Cerebellar cortex (tissue), 1 donor: Measurements from ENCODE around the gene CAPN15.

Experiments
- DNase-seq: peaks from one replicate; pipeline ENCODE4 v3.0.0-alpha.2; 2015; ENCODE audit warnings: low spot score

Gene CAPN15

DNA sequence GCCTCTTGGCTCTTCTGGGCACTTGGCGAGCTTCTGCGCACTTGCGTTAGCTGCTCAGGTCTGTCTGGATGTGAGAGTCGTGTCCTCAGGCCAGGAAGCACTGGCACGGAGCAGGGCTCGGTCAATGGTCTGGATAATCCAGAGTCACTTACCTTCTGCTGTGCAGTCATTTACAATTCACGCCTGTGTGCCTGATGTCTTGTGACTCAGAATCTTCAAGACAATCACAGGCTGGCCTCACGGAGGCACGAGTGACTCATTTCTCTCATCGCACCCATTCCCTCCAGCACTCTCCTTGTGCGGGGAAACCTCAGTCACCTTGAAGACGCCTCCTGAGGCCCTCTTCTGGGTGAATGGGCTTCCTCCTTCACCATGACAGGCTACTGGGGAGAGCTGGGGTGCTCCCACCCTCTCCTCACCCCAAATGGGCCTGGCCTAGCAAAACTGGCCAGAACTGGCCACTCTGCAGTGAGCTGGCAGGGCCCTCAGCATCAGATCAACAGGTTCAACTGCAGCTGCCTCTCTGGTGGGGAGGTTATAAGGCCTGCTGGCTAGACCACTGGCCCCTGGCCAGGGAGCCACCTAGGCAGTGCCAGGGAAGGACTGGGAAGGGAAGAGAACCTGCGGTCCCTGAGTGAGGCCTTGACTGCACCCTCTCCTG, 1.9 kb upstream of the CAPN15 start:
- peak; percentile 42 for DNase-seq

DNA sequence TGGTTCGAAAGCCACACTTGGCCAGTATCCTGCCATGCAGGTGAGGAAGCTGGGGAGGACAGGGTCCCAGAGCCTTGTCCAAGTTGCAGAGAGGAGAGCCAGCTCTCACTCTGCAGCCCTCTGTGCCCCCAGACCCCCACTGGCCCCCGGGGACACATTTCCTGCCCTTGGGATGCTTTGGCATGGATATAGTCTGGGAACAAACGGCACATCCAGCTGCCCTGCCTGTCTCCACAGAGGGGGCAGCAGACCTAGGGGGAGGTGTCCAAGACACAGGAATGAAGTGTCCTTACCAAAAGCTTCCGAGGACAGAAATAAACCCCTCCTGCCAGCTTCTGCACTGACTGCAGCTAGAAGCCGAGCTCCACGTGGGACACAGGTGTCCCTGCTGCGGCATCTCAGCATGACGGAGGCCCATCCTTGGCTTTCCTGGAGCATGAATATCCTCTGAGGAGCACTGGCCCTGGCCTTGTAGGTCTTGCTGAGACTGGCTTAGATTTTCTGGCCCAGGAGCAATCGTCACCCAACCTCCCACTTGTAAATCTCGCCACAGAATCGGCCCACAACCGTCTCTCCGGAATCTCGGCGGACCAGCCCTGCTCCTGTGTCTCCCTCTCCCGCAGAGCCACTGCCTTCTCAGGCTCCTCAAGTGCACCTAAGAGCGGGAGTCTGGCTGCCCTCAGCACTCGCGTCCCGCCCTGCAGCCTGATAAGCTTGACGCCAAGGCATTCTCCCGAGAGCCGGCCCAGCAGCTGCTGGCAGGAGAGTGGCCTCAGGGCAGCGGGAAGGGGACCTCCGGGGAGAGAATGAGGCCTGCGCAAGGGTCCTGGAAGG, 1.1 kb upstream of the CAPN15 start:
- peak; percentile 38 for DNase-seq

DNA sequence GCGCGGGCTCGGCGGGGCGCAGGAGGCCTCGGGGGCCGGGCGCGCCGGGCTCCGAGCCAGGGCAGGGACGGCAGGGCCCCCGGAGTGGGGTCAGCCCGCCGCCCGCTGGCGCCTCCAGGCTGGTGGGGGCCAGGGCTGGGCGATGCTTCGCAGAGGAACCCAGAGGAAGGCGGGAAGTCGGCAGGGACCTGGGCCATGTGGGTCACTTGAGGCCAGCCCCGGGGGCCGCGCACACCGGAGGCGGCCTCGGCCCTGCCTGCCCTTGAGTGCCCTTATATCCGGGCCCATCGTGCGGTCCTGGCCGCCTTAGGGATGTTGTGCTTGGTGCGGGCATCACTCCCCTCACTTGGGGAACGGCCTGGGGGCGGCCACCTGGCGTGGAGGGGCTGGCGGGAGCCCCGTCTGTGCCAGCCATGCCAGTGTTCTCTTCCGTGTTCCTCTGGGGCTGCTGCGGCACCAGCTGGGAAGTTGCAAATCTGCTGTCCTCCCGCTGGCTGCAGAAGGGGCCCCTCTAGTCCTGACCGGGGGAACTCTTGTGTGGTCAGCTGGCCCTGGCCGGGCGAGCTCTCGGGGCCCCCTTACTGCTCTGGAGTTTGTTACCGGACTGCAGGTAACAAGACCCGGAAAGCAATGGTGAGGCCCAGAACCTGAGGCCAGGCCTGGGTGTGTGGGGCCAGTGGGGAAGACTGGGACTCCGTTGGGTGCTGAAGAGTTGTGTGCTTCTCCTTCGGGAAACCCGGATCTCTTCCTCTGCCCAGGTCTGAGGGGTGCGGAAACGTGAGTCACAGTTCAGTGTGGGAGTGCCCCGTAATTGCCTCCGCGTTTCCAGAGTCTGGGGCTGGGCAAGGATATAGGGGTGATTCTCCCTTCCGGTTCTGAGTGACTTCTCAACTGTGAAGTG, 849 bp downstream of the CAPN15 start:
- DNase-seq: no peak

- DNase-seq: no peak
Measured at GRCh38 chr16:529012-529575, 1.6 kb downstream of the CAPN15 start.

GRCh38 chr16:530111-530817, 2.8 kb downstream of the CAPN15 start:
- DNase-seq: no peak

DNA sequence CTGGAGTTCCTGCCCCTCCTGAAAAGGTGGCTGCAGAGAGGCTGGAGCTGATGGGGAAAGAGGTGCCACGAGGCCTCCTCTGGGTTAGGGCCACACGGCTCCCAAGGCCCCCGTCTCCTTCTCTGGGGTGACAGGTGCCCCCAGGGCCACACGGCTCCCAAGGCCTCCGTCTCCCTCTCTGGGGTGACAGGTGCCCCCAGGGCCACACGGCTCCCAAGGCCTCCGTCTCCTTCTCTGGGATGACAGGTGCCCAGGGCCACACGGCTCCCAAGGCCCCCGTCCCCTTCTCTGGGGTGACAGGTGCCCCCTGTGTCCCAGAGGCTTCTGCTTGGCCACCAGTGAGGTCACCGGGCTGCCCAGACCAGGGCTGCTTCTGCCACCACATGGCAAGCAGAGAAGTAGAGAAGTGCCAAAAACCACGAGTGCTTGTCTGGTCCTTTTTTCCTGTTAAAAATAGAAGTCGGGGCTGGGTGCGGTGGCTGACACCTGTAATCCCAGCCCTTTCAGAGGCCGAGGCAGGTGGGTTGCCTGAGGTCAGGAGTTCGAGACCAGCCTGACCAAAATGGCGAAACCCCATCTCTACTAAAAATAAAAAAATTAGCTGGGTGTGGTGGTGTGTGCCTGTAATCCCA, 4.1 kb downstream of the CAPN15 start:
- DNase-seq: peak; percentile 43

GRCh38 chr16:533391-534123, 6.0 kb downstream of the CAPN15 start:
- peak; percentile 59 for DNase-seq

- no peak for DNase-seq
Measured at GRCh38 chr16:534135-534534, 6.6 kb downstream of the CAPN15 start.

GRCh38 chr16:534856-535445, 7.4 kb downstream of the CAPN15 start:
- peak; percentile 50 for DNase-seq

DNA sequence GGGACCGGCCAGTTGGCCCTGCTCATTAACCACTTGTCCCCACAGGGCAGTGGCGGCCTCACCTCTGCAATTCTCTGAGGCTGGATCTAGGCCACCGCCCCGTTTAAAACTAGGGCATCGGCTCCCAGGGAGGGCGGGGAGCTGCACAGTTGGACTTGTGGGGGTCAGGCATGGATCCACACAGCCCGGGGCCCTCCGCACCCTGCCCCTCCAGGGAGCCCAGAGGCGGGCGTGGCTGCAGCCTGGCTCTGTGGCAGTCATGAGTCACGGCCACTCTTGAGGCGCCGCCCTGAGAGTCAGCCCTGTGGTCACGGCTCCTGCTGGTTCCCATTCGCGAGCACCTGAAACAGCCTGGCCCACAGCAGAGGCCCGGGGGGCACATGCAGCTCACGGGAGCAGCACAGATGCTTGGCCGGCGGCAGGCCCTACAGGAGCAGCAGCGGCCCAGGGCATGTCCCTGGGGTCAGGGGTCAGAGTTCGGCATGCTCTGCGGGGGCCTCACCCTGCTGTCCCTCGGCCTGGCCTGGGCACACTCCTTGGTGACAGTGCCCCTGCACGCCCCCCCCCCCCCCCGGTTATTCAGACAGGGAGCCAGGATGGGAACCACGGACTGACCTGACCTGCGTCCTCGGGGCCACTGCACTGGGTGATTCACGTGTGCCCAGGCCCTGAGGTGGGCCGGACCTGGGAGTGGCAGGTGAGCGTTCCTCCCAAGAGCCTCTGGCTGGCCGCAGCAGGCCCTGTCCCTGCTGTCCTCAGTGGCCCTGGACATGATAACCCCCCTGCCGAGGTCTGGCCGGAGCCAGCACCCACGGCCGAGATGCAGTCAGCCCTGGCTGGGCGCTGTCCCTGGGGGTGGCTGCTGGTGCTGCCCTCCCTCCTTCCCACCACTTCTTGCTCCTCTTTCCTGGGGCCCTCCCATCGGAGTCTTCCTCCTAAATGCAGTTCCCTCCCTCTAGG, 8.2 kb downstream of the CAPN15 start:
- no peak for DNase-seq

GRCh38 chr16:536746-537145, 9.2 kb downstream of the CAPN15 start:
- DNase-seq: no peak

DNA sequence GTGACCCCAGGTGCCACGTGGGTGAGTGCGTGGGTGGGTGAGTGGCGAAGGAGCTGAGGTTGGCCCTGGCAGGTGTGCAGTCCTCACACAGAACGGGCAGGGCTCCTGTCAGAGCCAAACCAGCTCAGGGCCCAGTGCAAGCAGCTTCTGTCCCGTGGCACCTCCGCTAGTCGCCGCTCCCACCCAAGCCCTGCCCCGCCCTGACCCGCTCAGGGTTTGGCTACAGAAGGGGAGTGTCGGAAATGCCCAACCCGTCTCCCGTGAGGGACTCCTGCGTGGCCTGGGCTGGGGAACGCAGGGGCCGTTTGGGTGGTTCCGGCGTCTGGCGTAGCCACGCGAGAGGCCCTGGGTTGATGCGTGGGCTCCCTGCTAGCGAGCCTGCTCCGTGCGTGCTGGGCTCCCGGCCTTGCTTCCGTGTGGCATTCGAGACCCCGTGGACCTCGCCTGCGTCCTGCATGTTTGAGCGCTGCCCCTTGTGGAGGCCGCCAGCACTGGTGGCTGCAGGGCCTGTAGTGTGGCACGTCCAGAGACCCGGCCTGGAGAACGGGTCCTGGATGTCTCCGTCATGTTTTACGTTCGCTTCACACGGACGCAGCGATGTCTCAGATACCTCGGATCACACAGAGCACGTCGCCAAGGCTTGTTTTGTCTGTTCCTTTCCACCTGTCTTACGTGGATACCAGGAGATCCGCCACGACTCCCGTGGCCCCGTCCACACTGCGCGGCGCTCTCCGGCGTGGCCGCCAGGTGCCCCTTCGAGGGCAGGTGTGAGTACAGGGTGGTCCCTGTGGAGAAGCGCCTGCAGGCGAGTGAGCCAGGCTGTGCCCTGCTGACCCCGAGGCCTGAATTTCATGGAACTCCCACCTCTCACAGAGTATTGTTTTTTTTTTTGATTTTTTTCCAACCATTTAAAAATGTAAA, 10.2 kb downstream of the CAPN15 start:
- no peak for DNase-seq

- DNase-seq: no peak
Measured at GRCh38 chr16:539901-540530, 12.5 kb downstream of the CAPN15 start.

DNA sequence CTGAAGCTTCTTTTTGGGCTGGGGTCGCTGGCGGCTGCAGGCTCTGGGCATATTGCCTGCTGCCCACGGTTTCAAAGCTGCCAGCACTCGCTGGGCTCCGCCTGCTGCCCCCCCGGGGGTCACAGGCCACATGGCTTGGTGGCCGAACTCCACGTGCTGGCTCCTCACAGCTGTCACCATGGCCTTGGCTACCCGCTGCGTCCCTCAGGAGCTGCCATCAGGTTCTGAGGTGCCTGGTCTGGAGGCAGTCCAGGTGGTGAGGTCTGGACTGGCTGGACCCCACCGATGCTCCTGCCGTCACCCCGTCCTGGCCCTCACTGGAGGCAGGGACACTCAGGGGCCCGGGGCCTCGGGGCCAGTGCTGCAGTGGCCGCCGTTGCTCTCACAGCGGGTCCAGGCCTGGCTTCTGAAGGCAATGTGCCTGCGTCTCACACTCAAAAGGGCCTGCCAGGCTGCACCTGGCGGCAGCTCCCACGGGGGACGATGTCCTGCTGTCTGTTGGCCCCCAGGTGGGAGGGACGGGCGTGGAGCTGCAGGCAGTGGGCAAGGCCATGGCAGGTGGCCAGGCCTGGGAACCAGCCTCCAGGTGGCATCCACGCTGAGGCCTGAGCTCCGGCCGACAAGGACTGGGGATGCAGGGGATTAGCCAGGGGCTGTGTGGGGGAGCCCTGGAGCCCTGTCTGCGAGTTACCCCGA, 13.3 kb downstream of the CAPN15 start:
- peak; percentile 41 for DNase-seq

DNA sequence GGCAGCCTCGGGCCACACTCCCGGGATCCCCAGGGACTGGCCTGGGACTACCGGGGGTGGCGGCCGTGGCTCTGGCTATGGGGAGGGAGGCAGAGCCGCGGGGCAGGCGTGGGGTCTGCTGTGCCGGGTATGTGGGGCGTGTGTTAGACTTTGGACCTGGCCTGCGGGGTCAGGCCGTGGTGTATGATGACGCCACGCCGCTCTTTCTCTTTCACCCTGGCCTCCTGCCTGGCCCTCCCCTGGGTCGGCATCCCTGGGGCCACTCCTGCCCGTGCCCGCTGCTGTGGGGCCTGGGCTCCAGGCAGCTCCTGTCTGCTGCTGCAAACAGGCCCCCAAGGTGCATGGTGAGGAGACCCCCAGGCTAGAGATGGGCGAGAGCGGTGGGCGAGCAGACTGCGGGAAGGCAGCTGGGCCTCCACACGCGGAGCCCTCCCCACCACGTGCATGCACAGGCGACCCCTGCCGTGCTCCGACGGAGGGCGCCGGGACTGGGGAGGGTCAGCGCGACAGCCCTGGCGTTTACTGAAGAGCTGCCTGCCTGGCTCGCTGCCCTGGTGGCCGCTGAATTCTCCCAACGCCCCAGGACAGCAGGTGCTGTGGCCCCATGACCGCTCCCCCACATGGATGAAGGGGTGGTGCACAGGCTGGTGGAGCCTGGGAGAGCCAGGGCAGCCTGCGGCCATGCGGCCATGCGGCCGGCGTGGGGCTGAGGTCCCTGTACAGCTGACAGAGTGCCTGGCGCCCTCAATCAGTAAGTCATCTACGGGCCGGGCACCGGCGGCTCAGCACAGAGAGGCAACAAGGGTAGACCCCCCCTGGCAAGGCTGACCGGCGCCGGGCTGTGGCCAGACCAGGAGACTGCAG, 16.0 kb downstream of the CAPN15 start:
- DNase-seq: no peak

GRCh38 chr16:544517-544916, 17.0 kb downstream of the CAPN15 start:
- DNase-seq: no peak
